GM12874 (cell line): ENCODE data around the gene IRGM.
A peak's percentile ranks its signal among the peaks of the same experiment; 100 is the strongest.

Source experiments
- TF ChIP-seq, protein P1 (sequence below): IDR thresholded peaks from 2 replicates; pipeline ENCODE4 v1.5.1; 2011; ENCODE audit warnings: low read depth, mild to moderate bottlenecking, control low read depth, low read length, moderate library complexity; ENCODE audit not compliant: insufficient read depth

IRGM gene

GRCh38 chr5:150829744-150830143, 16.6 kb upstream of the IRGM start:
- TF ChIP-seq, protein P1, sequence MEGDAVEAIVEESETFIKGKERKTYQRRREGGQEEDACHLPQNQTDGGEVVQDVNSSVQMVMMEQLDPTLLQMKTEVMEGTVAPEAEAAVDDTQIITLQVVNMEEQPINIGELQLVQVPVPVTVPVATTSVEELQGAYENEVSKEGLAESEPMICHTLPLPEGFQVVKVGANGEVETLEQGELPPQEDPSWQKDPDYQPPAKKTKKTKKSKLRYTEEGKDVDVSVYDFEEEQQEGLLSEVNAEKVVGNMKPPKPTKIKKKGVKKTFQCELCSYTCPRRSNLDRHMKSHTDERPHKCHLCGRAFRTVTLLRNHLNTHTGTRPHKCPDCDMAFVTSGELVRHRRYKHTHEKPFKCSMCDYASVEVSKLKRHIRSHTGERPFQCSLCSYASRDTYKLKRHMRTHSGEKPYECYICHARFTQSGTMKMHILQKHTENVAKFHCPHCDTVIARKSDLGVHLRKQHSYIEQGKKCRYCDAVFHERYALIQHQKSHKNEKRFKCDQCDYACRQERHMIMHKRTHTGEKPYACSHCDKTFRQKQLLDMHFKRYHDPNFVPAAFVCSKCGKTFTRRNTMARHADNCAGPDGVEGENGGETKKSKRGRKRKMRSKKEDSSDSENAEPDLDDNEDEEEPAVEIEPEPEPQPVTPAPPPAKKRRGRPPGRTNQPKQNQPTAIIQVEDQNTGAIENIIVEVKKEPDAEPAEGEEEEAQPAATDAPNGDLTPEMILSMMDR: no peak

DNA sequence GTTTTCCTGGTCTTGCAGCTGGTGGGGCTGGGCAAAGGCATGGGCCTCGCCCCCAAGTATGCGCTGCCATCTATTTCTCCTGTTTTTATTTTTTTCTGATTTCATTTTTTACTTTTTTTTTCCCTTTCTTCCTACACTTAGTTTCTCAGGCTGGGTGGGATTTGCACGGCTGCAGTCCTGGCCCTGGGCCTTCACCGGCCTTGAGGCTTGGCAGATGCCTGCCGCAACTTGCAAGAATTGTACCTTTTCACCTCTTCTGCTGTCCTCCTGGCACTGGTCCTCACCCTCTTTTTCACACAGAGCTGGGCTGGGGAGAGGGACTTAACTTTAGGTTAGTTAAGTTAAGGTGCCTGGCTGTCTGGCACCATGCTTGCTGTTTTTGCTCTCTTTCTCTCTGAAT, 10.3 kb upstream of the IRGM start:
- TF ChIP-seq, protein P1: no peak

DNA sequence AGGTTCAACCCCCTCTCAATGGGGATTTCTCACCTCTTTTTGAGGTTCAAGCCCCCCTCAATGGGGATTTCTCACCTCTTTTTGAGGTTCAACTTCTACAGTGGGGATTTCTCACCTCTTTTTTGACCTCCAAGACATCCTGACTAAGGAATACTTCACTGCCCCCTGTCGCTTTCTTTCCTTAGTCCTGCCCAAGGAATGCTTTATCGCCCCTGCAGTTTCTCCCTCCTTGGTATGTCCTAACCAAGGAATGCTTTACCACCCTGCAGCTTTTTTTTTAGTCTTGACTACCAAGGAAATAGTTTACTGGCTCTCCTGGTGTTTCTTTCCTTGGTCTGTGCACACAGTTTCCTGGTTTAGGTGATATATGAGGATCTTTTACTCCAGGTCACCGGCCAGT, 9.6 kb upstream of the IRGM start:
- TF ChIP-seq, protein P1: no peak

GRCh38 chr5:150846654-150847333, 473 bp downstream of the IRGM start:
- TF ChIP-seq, protein P1: peak; percentile 42; the same call in 1 of the 2 replicates

DNA sequence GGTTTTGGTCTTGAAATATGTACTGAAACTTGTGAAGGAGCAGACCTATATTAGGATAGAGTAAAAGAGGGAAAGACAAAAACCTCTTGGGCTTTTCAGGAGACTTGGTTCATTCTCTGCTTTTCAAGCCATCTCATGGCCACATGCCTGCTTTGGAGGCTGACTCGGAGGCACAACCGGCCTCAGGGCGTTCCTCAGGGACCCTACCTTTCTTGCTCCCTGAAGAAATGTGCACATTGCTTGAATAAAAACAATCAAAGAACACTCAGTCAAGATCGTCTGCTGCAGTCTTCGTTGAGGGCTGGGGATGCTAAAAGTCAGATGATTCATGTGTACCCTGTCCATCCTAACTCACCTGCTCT, 994 bp downstream of the IRGM start:
- TF ChIP-seq, protein P1: no peak

- TF ChIP-seq, protein P1: no peak
Observed at GRCh38 chr5:150848271-150848670, 1.9 kb downstream of the IRGM start.

DNA sequence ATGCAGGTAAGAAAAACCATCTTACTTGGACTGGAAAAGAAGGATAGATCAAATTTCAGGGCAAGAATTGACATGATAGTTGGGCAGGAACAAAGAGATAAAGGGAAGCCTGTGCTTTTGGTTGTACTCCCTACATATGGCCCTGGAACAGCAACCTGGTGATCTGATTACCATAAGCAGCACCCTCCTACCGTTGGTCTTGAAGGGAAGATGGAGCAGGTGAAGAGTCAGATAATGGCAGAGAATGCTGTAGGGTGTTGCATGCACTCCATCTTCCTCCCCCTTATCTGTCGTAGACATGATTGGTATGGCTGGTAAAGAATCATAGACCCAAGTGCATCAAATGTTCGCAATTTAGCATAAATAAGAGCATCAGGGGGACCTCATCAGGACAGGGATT, 4.7 kb downstream of the IRGM start:
- TF ChIP-seq, protein P1: no peak

DNA sequence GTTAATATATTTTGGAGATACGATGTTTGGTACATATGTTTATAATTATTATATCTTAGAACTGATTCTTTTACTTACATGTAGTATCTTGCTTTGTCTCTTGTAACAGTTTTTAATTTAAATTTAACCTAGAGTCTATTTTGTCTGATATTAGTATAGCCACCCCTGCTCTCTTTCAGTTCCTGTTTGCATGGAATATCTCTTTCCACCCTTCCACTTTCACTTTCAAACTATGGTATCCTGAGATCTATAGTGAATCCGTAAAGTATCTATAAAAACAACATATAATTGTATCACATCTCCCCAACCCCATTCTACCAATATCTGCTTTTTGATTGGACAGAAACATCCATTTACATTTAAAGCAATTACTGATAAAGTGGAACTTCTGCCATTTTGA, 7.2 kb downstream of the IRGM start:
- TF ChIP-seq, protein P1: no peak
